ENCODE results near the gene GRIK2. TPM values are rescaled to one million over a fixed set of nuclear protein-coding genes. Genes with fewer than 3 reads are reported as not detected.

Gene GRIK2
- total RNA-seq, 1 experiment from 2014 or later: 0.70 TPM

DNA sequence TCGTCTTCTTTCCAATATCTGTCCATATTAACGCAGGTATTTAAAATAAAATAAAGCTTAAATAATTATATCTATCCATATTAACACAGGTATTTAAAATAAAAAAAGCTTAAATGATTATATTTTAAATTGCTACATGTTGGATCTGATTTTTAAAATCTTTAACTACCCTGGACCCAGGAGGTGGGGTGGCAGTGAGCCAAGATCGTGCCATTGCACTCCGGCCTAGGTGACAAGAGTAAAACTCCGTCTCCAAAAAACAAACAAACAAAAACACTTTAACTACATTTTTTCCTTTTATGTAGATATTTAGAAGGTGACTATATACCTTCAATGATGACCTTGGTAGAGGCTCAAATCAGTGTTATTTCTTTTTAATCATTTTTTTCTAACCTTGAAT is 211.9 kb downstream of the GRIK2 start:
- no peak overlapping the region for H2BK15ac ChIP-seq (ENCODE audit: low read depth, low read length)
- no peak overlapping the region for H3K4ac ChIP-seq (ENCODE audit: low read depth, low read length)
- no peak overlapping the region for H2AK5ac ChIP-seq (ENCODE audit: insufficient read length, low read length)
- no peak overlapping the region for H3K4me2 ChIP-seq (ENCODE audit: insufficient read depth, insufficient read length, low read length)
- no peak overlapping the region for H3T11ph ChIP-seq (ENCODE audit: low read length)
- no peak overlapping the region for H4K8ac ChIP-seq (replicated peaks; ENCODE audit: insufficient read length, low read depth, low read length)
- 100% methylated on average over 2 of the region's 5 CpGs for WGBS (ENCODE audit: extremely low coverage, insufficient read length, low lambda C conversion rate)
- no peaks in the 10 kb centered on the region for H3K27me3 Mint-ChIP-seq (ENCODE audit: low read depth)
- H3K36me3 Mint-ChIP-seq (ENCODE audit: insufficient read depth in 1 of 3, low read depth in 3 of 3): peaks cover 0 to 16% (median 5%) of the 10 kb centered on the region in 3 experiments; a peak in 4 of 7 replicates
- no peaks in the 10 kb centered on the region for H3K79me2 ChIP-seq (ENCODE audit: insufficient read depth, low read length)
- H2BK120ac ChIP-seq (ENCODE audit: low read depth, low read length, poor library complexity, severe bottlenecking): no peak overlapping the region
- TF ChIP-seq, protein P1, sequence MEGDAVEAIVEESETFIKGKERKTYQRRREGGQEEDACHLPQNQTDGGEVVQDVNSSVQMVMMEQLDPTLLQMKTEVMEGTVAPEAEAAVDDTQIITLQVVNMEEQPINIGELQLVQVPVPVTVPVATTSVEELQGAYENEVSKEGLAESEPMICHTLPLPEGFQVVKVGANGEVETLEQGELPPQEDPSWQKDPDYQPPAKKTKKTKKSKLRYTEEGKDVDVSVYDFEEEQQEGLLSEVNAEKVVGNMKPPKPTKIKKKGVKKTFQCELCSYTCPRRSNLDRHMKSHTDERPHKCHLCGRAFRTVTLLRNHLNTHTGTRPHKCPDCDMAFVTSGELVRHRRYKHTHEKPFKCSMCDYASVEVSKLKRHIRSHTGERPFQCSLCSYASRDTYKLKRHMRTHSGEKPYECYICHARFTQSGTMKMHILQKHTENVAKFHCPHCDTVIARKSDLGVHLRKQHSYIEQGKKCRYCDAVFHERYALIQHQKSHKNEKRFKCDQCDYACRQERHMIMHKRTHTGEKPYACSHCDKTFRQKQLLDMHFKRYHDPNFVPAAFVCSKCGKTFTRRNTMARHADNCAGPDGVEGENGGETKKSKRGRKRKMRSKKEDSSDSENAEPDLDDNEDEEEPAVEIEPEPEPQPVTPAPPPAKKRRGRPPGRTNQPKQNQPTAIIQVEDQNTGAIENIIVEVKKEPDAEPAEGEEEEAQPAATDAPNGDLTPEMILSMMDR (conservative IDR thresholded peaks at IDR 0.05): no peak
- no peak overlapping the region for H3K4me3 Mint-ChIP-seq
- no peak overlapping the region for H2BK5ac ChIP-seq (ENCODE audit: insufficient read length, low read length)
- H3K27ac Mint-ChIP-seq: 0 out of 7 replicates have a peak overlapping the region, but pooled peaks of 1 of the 3 experiments have one; percentile 61
- H3K27ac ChIP-seq (ENCODE audit: insufficient read length, low read depth, low read length): no peak overlapping the region
- H3K79me1 ChIP-seq (ENCODE audit: insufficient read depth, low read depth, low read length, poor library complexity, severe bottlenecking): no peaks in the 10 kb centered on the region
- no peak overlapping the region for H3K56ac ChIP-seq (ENCODE audit: insufficient read length, low read depth, low read length)
- peaks cover 3 to 4% of the 10 kb centered on the region in 2 experiments; a peak in 3 of 5 replicates for H3K9me3 Mint-ChIP-seq
- H2AFZ ChIP-seq (ENCODE audit: low read length): no peak overlapping the region
- no peaks in the 10 kb centered on the region for H3K9me3 ChIP-seq (ENCODE audit: control insufficient read depth, low read depth, low read length)
- H3K23me2 ChIP-seq (ENCODE audit: insufficient read length, low read depth, low read length, poor library complexity, severe bottlenecking): no peaks in the 10 kb centered on the region
- H4K91ac ChIP-seq (ENCODE audit: insufficient read length, low read depth, low read length): no peak overlapping the region
- H3K14ac ChIP-seq (ENCODE audit: insufficient read depth, low read length): no peak overlapping the region
- no peak overlapping the region for H4K5ac ChIP-seq (ENCODE audit: insufficient read length, low read depth, low read length)
- H2BK12ac ChIP-seq (ENCODE audit: insufficient read length, low read depth, low read length): no peak overlapping the region
- peaks cover 10 to 13% of the 10 kb centered on the region in 2 experiments for H3K4me1 Mint-ChIP-seq
- no peaks in the 10 kb centered on the region for H3K4me1 ChIP-seq (ENCODE audit: insufficient read depth, low read length)
- DNase-seq: no peak
- no peak overlapping the region for H3K9ac ChIP-seq (ENCODE audit: extremely low read depth, insufficient read length, low read length)
- no peak overlapping the region for H3K18ac ChIP-seq (ENCODE audit: insufficient read length, low read depth, low read length)
- no peak overlapping the region for H2BK20ac ChIP-seq (ENCODE audit: low read depth, low read length, poor library complexity, severe bottlenecking)
- no peak overlapping the region for H3K23ac ChIP-seq (ENCODE audit: insufficient read length, low read depth, low read length)
- no peaks in the 10 kb centered on the region for H4K20me1 ChIP-seq (ENCODE audit: control insufficient read depth, insufficient read depth, insufficient read length)
- H3K27me3 ChIP-seq (ENCODE audit: insufficient read depth, low read length): no peaks in the 10 kb centered on the region

All from H9 (cell line).